GM06990 (cell line): ENCODE results near the gene DNAJB6.

Source experiments
- DNase-seq: peaks from one replicate; pipeline ENCODE4 v3.0.0-alpha.2; 2011; ENCODE audit not compliant: insufficient read length; ENCODE audit errors: extremely low read depth
- H3K27me3 ChIP-seq: replicated peaks from 2 replicates; pipeline ENCODE4 v1.6.0; 2011; ENCODE audit warnings: low read length; ENCODE audit not compliant: control insufficient read depth, insufficient read depth
- H3K36me3 ChIP-seq: 2 replicates; pipeline ENCODE4 v1.5.1; 2011; ENCODE audit warnings: low read length; ENCODE audit not compliant: control insufficient read depth, insufficient read depth
- H3K4me3 ChIP-seq: replicated peaks from 2 replicates; pipeline ENCODE4 v1.5.1; 2011; ENCODE audit warnings: low read depth, mild to moderate bottlenecking, control low read depth, low read length
- CTCF ChIP-seq: IDR thresholded peaks from 2 replicates; pipeline ENCODE4 v1.5.1; 2011; ENCODE audit warnings: low read length, control low read depth, mild to moderate bottlenecking, inconsistent platforms; ENCODE audit not compliant: insufficient read depth, poor library complexity, severe bottlenecking

DNAJB6 gene

GRCh38 chr7:157438121-157439025 lies 101.6 kb downstream of the DNAJB6 start:
- TF ChIP-seq CTCF: no peak
- no peak for DNase-seq
- no peaks in the 10 kb centered on the region for H3K36me3 ChIP-seq
- no peak overlapping the region for H3K4me3 ChIP-seq
- no peaks in the 10 kb centered on the region; the same call in 1 of the 2 replicates for H3K27me3 ChIP-seq

- no peak for DNase-seq
- Histone ChIP-seq H3K36me3 (no peaks in the 10 kb centered on the region), H3K4me3 (no peak overlapping the region), H3K27me3 (no peaks in the 10 kb centered on the region; the same call in 1 of the 2 replicates)
- TF ChIP-seq CTCF: no peak
Measured at GRCh38 chr7:157439149-157439548, 102.3 kb downstream of the DNAJB6 start.

- no peak overlapping the region for H3K4me3 ChIP-seq
- no peaks in the 10 kb centered on the region for H3K36me3 ChIP-seq
- no peak for TF ChIP-seq CTCF
- H3K27me3 ChIP-seq: no peaks in the 10 kb centered on the region; the same call in none of the 2 replicates
- no peak for DNase-seq
Measured at GRCh38 chr7:157439761-157440160, 103.0 kb downstream of the DNAJB6 start.

GRCh38 chr7:157440346-157441022 lies 103.7 kb downstream of the DNAJB6 start:
- H3K27me3 ChIP-seq: no peaks in the 10 kb centered on the region; the same call in 1 of the 2 replicates

GRCh38 chr7:157441023-157441399 lies 104.2 kb downstream of the DNAJB6 start:
- DNase-seq: no peak
- Histone ChIP-seq H3K4me3 (no peak overlapping the region), H3K36me3 (no peaks in the 10 kb centered on the region), H3K27me3 (no peaks in the 10 kb centered on the region; the same call in 1 of the 2 replicates)
- TF ChIP-seq CTCF: no peak

More at GRCh38 chr7:157440346-157441022, 103.7 kb downstream of the DNAJB6 start:
- Histone ChIP-seq H3K4me3 (no peak overlapping the region), H3K36me3 (no peaks in the 10 kb centered on the region)
- no peak for TF ChIP-seq CTCF
- DNase-seq: no peak
